ENCODE data around the gene OLR1. TPM values are rescaled to one million over a fixed set of nuclear protein-coding genes. Genes with fewer than 3 reads are reported as not detected.

OLR1 gene
- total RNA-seq, 1 experiment from 2014 or later, result not detected

- H3K36me3 ChIP-seq (ENCODE audit: insufficient read depth, low read length, poor library complexity, severe bottlenecking), result no peaks in the 10 kb centered on the region
- no TSS peak for BruUV-seq (replicated peaks)
- no peaks in the 10 kb centered on the region for H3K9me3 ChIP-seq (ENCODE audit: low read depth, low read length, poor library complexity, severe bottlenecking)
- intact Hi-C loops (cut with micrococcal nuclease; ENCODE audit: unreplicated experiment), result no loop called here
- no peak overlapping the region for H3K4me3 ChIP-seq (ENCODE audit: low read depth, low read length, poor library complexity, severe bottlenecking)
- no peaks in the 10 kb centered on the region for H3K27me3 ChIP-seq (replicated peaks; ENCODE audit: insufficient read depth, low read depth, low read length, poor library complexity)
- no peaks in the 10 kb centered on the region for H3K4me1 ChIP-seq (ENCODE audit: insufficient read depth, low read length, poor library complexity, severe bottlenecking)
- POLR2A ChIA-PET (ENCODE audit: low non-redundant PET), result no interaction called here
- no peak overlapping the region for H3K27ac ChIP-seq (ENCODE audit: low read depth, low read length, poor library complexity, severe bottlenecking)
- no peak for TF ChIP-seq CTCF (conservative IDR thresholded peaks at IDR 0.05; ENCODE audit: low read depth, low read length)
- DNase-seq (ENCODE audit: low spot score), result no peak
- CTCF ChIA-PET, result no interaction called here
These were observed 49.2 kb downstream of the OLR1 start for GRCh38 chr12:10122689-10123088.

- Histone ChIP-seq H3K36me3 (ENCODE audit: insufficient read depth, low read length, poor library complexity, severe bottlenecking) (no peaks in the 10 kb centered on the region), H3K4me3 (ENCODE audit: low read depth, low read length, poor library complexity, severe bottlenecking) (no peak overlapping the region), H3K27me3 (replicated peaks; ENCODE audit: insufficient read depth, low read depth, low read length, poor library complexity) (no peaks in the 10 kb centered on the region), H3K9me3 (ENCODE audit: low read depth, low read length, poor library complexity, severe bottlenecking) (no peaks in the 10 kb centered on the region), H3K27ac (ENCODE audit: low read depth, low read length, poor library complexity, severe bottlenecking) (no peak overlapping the region), H3K4me1 (ENCODE audit: insufficient read depth, low read length, poor library complexity, severe bottlenecking) (no peaks in the 10 kb centered on the region)
- no TSS peak for BruUV-seq (replicated peaks)
- TF ChIP-seq CTCF (conservative IDR thresholded peaks at IDR 0.05; ENCODE audit: low read depth, low read length) (no peak), EZH2 (IDR thresholded peaks at IDR 0.05; ENCODE audit: borderline replicate concordance, low read depth, low read length, poor library complexity, severe bottlenecking) (no peak)
- intact Hi-C loops (cut with micrococcal nuclease; ENCODE audit: unreplicated experiment), result no loop called here
- DNase-seq (ENCODE audit: low spot score), result no peak
- CTCF ChIA-PET, result no interaction called here
- POLR2A ChIA-PET (ENCODE audit: low non-redundant PET), result no interaction called here
These were observed 50.7 kb downstream of the OLR1 start for GRCh38 chr12:10121278-10121677.

- Histone ChIP-seq H3K4me3 (ENCODE audit: low read depth, low read length, poor library complexity, severe bottlenecking) (no peak overlapping the region), H3K4me1 (ENCODE audit: insufficient read depth, low read length, poor library complexity, severe bottlenecking) (no peaks in the 10 kb centered on the region), H3K36me3 (ENCODE audit: insufficient read depth, low read length, poor library complexity, severe bottlenecking) (no peaks in the 10 kb centered on the region), H3K27me3 (replicated peaks; ENCODE audit: insufficient read depth, low read depth, low read length, poor library complexity) (no peaks in the 10 kb centered on the region), H3K27ac (ENCODE audit: low read depth, low read length, poor library complexity, severe bottlenecking) (no peak overlapping the region), H3K9me3 (ENCODE audit: low read depth, low read length, poor library complexity, severe bottlenecking) (no peaks in the 10 kb centered on the region)
- intact Hi-C loops (cut with micrococcal nuclease; ENCODE audit: unreplicated experiment), result no loop called here
- TF ChIP-seq EZH2 (IDR thresholded peaks at IDR 0.05; ENCODE audit: borderline replicate concordance, low read depth, low read length, poor library complexity, severe bottlenecking) (no peak), CTCF (conservative IDR thresholded peaks at IDR 0.05; ENCODE audit: low read depth, low read length) (no peak)
- no peak for DNase-seq (ENCODE audit: low spot score)
- no TSS peak for BruUV-seq (replicated peaks)
- CTCF ChIA-PET, result no interaction called here
- POLR2A ChIA-PET (ENCODE audit: low non-redundant PET), result no interaction called here
These were observed 52.9 kb downstream of the OLR1 start for GRCh38 chr12:10119066-10119465.
